ENCODE results near the gene PAN3. TPM values are rescaled to one million over a fixed set of nuclear protein-coding genes. Genes with fewer than 3 reads are reported as not detected.

The PAN3 gene
- total and polyA plus RNA-seq, 2 experiments from 2014 or later = 27.4 to 58.2 TPM

GRCh38 chr13:28172947-28173346 is 34.6 kb downstream of the PAN3 start:
- Histone ChIP-seq H3K36me3 (ENCODE audit: insufficient read depth) (peaks cover 12% of the 10 kb centered on the region; the same call in 1 of the 2 replicates), H3K4me1 (ENCODE audit: insufficient read depth) (peaks cover 14% of the 10 kb centered on the region; the same call in 1 of the 2 replicates), H4K20me1 (replicated peaks; ENCODE audit: insufficient read depth) (peaks cover 25% of the 10 kb centered on the region), H3K9me2 (ENCODE audit: insufficient read depth) (no peaks in the 10 kb centered on the region), H3K79me2 (replicated peaks; ENCODE audit: insufficient read depth) (peaks cover 87% of the 10 kb centered on the region), H2AFZ (no peak overlapping the region), H3K4me3 (no peak overlapping the region), H3K27me3 (ENCODE audit: insufficient read depth) (no peaks in the 10 kb centered on the region), H3F3A (replicated peaks; ENCODE audit: low read depth) (no peaks in the 10 kb centered on the region), H3K27ac (ENCODE audit: low read depth) (no peak overlapping the region), H3K4me2 (no peak overlapping the region)
- Mint-ChIP-seq H3K9me3 (no peaks in the 10 kb centered on the region), H3K36me3 (ENCODE audit: low read depth) (peaks cover 17% of the 10 kb centered on the region; the same call in 2 of the 3 replicates), H3K4me1 (peaks cover 20% of the 10 kb centered on the region), H3K4me3 (no peak overlapping the region), H3K27ac (no peak overlapping the region; the same call in 1 of the 2 replicates), H3K27me3 (ENCODE audit: insufficient read depth, low read depth, poor library complexity) (no peaks in the 10 kb centered on the region)
- no peak for ATAC-seq
- no peak for DNase-seq (ENCODE audit: low spot score)
- TF ChIP-seq, protein P1, sequence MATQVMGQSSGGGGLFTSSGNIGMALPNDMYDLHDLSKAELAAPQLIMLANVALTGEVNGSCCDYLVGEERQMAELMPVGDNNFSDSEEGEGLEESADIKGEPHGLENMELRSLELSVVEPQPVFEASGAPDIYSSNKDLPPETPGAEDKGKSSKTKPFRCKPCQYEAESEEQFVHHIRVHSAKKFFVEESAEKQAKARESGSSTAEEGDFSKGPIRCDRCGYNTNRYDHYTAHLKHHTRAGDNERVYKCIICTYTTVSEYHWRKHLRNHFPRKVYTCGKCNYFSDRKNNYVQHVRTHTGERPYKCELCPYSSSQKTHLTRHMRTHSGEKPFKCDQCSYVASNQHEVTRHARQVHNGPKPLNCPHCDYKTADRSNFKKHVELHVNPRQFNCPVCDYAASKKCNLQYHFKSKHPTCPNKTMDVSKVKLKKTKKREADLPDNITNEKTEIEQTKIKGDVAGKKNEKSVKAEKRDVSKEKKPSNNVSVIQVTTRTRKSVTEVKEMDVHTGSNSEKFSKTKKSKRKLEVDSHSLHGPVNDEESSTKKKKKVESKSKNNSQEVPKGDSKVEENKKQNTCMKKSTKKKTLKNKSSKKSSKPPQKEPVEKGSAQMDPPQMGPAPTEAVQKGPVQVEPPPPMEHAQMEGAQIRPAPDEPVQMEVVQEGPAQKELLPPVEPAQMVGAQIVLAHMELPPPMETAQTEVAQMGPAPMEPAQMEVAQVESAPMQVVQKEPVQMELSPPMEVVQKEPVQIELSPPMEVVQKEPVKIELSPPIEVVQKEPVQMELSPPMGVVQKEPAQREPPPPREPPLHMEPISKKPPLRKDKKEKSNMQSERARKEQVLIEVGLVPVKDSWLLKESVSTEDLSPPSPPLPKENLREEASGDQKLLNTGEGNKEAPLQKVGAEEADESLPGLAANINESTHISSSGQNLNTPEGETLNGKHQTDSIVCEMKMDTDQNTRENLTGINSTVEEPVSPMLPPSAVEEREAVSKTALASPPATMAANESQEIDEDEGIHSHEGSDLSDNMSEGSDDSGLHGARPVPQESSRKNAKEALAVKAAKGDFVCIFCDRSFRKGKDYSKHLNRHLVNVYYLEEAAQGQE (IDR thresholded peaks at IDR 0.05; ENCODE audit: unreplicated experiment) = no peak
- TF ChIP-seq, protein P2, sequence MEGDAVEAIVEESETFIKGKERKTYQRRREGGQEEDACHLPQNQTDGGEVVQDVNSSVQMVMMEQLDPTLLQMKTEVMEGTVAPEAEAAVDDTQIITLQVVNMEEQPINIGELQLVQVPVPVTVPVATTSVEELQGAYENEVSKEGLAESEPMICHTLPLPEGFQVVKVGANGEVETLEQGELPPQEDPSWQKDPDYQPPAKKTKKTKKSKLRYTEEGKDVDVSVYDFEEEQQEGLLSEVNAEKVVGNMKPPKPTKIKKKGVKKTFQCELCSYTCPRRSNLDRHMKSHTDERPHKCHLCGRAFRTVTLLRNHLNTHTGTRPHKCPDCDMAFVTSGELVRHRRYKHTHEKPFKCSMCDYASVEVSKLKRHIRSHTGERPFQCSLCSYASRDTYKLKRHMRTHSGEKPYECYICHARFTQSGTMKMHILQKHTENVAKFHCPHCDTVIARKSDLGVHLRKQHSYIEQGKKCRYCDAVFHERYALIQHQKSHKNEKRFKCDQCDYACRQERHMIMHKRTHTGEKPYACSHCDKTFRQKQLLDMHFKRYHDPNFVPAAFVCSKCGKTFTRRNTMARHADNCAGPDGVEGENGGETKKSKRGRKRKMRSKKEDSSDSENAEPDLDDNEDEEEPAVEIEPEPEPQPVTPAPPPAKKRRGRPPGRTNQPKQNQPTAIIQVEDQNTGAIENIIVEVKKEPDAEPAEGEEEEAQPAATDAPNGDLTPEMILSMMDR (conservative IDR thresholded peaks at IDR 0.05; ENCODE audit: low read depth in 2 of 2) = no peak
- TF ChIP-seq STAT1 (IDR thresholded peaks at IDR 0.05; ENCODE audit: unreplicated experiment) (no peak), EZH2phosphoT487 (IDR thresholded peaks at IDR 0.05; ENCODE audit: unreplicated experiment) (no peak), CREB1 (CRISPR knock-in tag; IDR thresholded peaks at IDR 0.05; ENCODE audit: low read depth) (no peak), POLR2AphosphoS5 (IDR thresholded peaks at IDR 0.05; ENCODE audit: low read depth) (no peak), EZH2 (IDR thresholded peaks at IDR 0.05; ENCODE audit: low read depth, unreplicated experiment) (no peak), ETS1 (IDR thresholded peaks at IDR 0.05) (no peak), ZNF331 (CRISPR knock-in tag; IDR thresholded peaks at IDR 0.05; ENCODE audit: low read depth) (no peak), ZNF114 (CRISPR knock-in tag; IDR thresholded peaks at IDR 0.05) (no peak), NANOG (IDR thresholded peaks at IDR 0.05; ENCODE audit: borderline replicate concordance) (no peak), JUNB (IDR thresholded peaks at IDR 0.05; ENCODE audit: unreplicated experiment) (no peak)
- TF ChIP-seq, protein P3, sequence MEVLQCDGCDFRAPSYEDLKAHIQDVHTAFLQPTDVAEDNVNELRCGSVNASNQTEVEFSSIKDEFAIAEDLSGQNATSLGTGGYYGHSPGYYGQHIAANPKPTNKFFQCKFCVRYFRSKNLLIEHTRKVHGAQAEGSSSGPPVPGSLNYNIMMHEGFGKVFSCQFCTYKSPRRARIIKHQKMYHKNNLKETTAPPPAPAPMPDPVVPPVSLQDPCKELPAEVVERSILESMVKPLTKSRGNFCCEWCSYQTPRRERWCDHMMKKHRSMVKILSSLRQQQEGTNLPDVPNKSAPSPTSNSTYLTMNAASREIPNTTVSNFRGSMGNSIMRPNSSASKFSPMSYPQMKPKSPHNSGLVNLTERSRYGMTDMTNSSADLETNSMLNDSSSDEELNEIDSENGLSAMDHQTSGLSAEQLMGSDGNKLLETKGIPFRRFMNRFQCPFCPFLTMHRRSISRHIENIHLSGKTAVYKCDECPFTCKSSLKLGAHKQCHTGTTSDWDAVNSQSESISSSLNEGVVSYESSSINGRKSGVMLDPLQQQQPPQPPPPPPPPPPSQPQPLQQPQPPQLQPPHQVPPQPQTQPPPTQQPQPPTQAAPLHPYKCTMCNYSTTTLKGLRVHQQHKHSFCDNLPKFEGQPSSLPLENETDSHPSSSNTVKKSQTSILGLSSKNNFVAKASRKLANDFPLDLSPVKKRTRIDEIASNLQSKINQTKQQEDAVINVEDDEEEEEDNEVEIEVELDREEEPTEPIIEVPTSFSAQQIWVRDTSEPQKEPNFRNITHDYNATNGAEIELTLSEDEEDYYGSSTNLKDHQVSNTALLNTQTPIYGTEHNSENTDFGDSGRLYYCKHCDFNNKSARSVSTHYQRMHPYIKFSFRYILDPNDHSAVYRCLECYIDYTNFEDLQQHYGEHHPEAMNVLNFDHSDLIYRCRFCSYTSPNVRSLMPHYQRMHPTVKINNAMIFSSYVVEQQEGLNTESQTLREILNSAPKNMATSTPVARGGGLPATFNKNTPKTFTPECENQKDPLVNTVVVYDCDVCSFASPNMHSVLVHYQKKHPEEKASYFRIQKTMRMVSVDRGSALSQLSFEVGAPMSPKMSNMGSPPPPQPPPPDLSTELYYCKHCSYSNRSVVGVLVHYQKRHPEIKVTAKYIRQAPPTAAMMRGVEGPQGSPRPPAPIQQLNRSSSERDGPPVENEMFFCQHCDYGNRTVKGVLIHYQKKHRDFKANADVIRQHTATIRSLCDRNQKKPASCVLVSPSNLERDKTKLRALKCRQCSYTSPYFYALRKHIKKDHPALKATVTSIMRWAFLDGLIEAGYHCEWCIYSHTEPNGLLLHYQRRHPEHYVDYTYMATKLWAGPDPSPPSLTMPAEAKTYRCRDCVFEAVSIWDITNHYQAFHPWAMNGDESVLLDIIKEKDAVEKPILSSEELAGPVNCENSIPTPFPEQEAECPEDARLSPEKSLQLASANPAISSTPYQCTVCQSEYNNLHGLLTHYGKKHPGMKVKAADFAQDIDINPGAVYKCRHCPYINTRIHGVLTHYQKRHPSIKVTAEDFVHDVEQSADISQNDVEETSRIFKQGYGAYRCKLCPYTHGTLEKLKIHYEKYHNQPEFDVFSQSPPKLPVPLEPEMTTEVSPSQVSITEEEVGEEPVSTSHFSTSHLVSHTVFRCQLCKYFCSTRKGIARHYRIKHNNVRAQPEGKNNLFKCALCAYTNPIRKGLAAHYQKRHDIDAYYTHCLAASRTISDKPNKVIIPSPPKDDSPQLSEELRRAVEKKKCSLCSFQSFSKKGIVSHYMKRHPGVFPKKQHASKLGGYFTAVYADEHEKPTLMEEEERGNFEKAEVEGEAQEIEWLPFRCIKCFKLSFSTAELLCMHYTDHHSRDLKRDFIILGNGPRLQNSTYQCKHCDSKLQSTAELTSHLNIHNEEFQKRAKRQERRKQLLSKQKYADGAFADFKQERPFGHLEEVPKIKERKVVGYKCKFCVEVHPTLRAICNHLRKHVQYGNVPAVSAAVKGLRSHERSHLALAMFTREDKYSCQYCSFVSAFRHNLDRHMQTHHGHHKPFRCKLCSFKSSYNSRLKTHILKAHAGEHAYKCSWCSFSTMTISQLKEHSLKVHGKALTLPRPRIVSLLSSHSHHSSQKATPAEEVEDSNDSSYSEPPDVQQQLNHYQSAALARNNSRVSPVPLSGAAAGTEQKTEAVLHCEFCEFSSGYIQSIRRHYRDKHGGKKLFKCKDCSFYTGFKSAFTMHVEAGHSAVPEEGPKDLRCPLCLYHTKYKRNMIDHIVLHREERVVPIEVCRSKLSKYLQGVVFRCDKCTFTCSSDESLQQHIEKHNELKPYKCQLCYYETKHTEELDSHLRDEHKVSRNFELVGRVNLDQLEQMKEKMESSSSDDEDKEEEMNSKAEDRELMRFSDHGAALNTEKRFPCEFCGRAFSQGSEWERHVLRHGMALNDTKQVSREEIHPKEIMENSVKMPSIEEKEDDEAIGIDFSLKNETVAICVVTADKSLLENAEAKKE (CRISPR knock-in tag; IDR thresholded peaks at IDR 0.05) = no peak

Measured in GM23338 (cell line).